ENCODE data around the gene MAMDC4. TPM values are rescaled to one million over a fixed set of nuclear protein-coding genes. Genes with fewer than 3 reads are reported as not detected.
"Not testable (repeated sequence)": the region's sequence is repeated elsewhere in the genome, so short reads cannot be mapped to it uniquely, and the experiment has no call there.

The MAMDC4 gene
- total RNA-seq, 1 donor from 2014 or later: 0.52 TPM

- Histone ChIP-seq H3K27me3 (ENCODE audit: control insufficient read depth in 3 of 3, insufficient read depth in 3 of 3, low read length in 3 of 3) (no peaks in the 10 kb centered on the region), H3K9ac (ENCODE audit: low read depth in 1 of 3, low read length in 3 of 3) (no peak overlapping the region), H3K4me3 (ENCODE audit: low read length in 3 of 3) (no peak overlapping the region), H3K36me3 (ENCODE audit: control insufficient read depth in 3 of 3, insufficient read depth in 3 of 3, low read length in 3 of 3) (peaks cover 33 to 40% (median 36%) of the 10 kb centered on the region in 3 donors), H3K9me3 (ENCODE audit: control insufficient read depth in 3 of 3, low read length in 3 of 3) (no peaks in the 10 kb centered on the region), H3K27ac (ENCODE audit: low read depth, low read length) (no peak overlapping the region), H3K4me1 (ENCODE audit: control insufficient read depth in 3 of 3, insufficient read depth in 3 of 3, low read length in 3 of 3) (peaks cover 11 to 49% (median 22%) of the 10 kb centered on the region in 3 donors)
Measured at GRCh38 chr9:136862849-136863622, 10.9 kb downstream of the MAMDC4 start.

- H3K36me3 ChIP-seq (ENCODE audit: control insufficient read depth in 3 of 3, insufficient read depth in 3 of 3, low read length in 3 of 3): peaks cover 33 to 40% (median 36%) of the 10 kb centered on the region in 3 donors
Measured at GRCh38 chr9:136863623-136864273, 11.6 kb downstream of the MAMDC4 start.

DNA sequence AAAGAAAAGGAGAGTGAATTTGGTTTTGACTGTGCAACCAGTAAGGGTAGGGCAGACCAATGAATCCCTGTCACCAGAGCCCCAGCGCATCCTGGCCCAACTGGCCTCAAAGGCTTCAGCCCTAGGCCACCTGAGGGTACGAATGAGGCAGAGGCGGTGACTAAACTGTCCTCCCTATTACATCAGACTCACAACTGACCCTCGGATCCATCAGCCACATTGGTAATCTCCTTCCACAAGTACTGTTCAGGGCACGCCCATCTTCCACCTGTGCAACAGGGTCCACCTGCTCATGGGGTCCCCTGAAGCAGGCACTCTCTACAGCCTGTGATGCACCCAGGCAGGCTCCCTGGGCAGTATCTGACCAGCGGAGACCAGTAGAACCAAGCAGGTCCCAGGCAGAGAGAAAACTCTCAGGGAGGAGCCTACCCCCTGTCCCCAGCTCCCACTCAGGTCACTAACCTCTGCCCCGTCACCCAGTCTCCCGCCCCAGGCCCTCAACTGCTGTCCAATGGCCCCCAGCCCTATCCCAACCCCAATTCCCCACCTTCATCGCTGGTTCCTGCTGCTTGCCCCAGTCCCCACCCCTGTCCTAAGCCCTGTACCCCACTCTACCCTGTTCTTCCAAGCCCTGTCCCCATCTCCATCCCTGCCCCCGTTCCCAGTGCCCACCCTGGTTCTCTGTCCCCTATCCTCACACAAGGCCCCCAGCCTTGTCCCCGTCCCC is 13.1 kb downstream of the MAMDC4 start:
- Histone ChIP-seq H3K27ac (ENCODE audit: low read depth, low read length) (peak overlapping the region; percentile 94), H3K9me3 (ENCODE audit: control insufficient read depth in 3 of 3, low read length in 3 of 3) (no peaks in the 10 kb centered on the region), H3K4me1 (ENCODE audit: control insufficient read depth in 3 of 3, insufficient read depth in 3 of 3, low read length in 3 of 3) (peaks cover 8 to 29% (median 14%) of the 10 kb centered on the region in 3 donors), H3K36me3 (ENCODE audit: control insufficient read depth in 3 of 3, insufficient read depth in 3 of 3, low read length in 3 of 3) (peaks cover 33 to 40% (median 36%) of the 10 kb centered on the region in 3 donors), H3K9ac (ENCODE audit: low read depth in 1 of 3, low read length in 3 of 3) (peak overlapping the region; percentile 85 to 96 (median 87)), H3K27me3 (ENCODE audit: control insufficient read depth in 3 of 3, insufficient read depth in 3 of 3, low read length in 3 of 3) (no peaks in the 10 kb centered on the region), H3K4me3 (ENCODE audit: low read length in 3 of 3) (peak overlapping the region; percentile 75 to 90 (median 85))

More at GRCh38 chr9:136863623-136864273, 11.6 kb downstream of the MAMDC4 start:
- Histone ChIP-seq H3K27me3 (ENCODE audit: control insufficient read depth in 3 of 3, insufficient read depth in 3 of 3, low read length in 3 of 3) (no peaks in the 10 kb centered on the region), H3K4me1 (ENCODE audit: control insufficient read depth in 3 of 3, insufficient read depth in 3 of 3, low read length in 3 of 3) (peaks cover 11 to 42% (median 21%) of the 10 kb centered on the region in 3 donors), H3K9me3 (ENCODE audit: control insufficient read depth in 3 of 3, low read length in 3 of 3) (no peaks in the 10 kb centered on the region), H3K9ac (ENCODE audit: low read depth in 1 of 3, low read length in 3 of 3) (peak overlapping the region in 1 of 3 donors; percentile 40), H3K4me3 (ENCODE audit: low read length in 3 of 3) (no peak overlapping the region), H3K27ac (ENCODE audit: low read depth, low read length) (no peak overlapping the region)

- H3K27ac ChIP-seq (ENCODE audit: low read depth, low read length): peak overlapping the region; percentile 94
- H3K27me3 ChIP-seq (ENCODE audit: control insufficient read depth in 3 of 3, insufficient read depth in 3 of 3, low read length in 3 of 3): no peaks in the 10 kb centered on the region
- H3K9ac ChIP-seq (ENCODE audit: low read depth in 1 of 3, low read length in 3 of 3): peak overlapping the region; percentile 87 to 96 (median 91)
- peaks cover 8 to 29% (median 14%) of the 10 kb centered on the region in 3 donors for H3K4me1 ChIP-seq (ENCODE audit: control insufficient read depth in 3 of 3, insufficient read depth in 3 of 3, low read length in 3 of 3)
- H3K36me3 ChIP-seq (ENCODE audit: control insufficient read depth in 3 of 3, insufficient read depth in 3 of 3, low read length in 3 of 3): peaks cover 30 to 36% (median 32%) of the 10 kb centered on the region in 3 donors
- H3K4me3 ChIP-seq (ENCODE audit: low read length in 3 of 3): peak overlapping the region; percentile 75 to 90 (median 85)
- no peaks in the 10 kb centered on the region for H3K9me3 ChIP-seq (ENCODE audit: control insufficient read depth in 3 of 3, low read length in 3 of 3)
Measured at GRCh38 chr9:136865768-136866103, 13.6 kb downstream of the MAMDC4 start.

DNA sequence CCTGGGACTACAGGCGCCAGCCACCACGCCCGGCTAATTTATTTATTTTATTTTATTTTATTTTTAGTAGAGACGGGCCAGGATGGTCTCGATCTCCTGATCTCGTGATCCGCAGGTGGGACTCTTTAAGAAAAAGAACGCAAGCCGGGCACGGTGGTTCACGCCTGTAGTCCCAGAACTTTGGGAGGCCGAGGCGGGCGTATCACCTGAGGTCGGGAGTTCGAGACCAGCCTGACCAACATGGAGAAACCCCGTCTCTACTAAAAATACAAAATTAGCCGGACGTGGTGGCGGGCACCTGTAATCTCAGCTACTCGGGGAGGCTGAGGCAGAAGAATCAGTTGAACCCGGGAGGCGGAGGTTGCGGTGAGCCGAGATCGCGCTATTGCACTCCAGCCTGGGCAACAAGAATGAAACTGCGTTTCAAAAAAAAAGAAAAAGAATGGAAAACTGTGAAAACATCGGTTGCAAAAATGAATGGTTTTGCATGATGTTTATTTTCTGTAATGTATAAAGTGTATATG is 14.8 kb downstream of the MAMDC4 start:
- not testable (repeated sequence) for H3K27me3 ChIP-seq (ENCODE audit: control insufficient read depth in 3 of 3, insufficient read depth in 3 of 3, low read length in 3 of 3); H3K27ac ChIP-seq (ENCODE audit: low read depth, low read length); H3K9me3 ChIP-seq (ENCODE audit: control insufficient read depth in 3 of 3, low read length in 3 of 3)
- Histone ChIP-seq H3K9ac (ENCODE audit: low read depth in 1 of 3, low read length in 3 of 3) (peak overlapping the region; percentile 43 to 84 (median 72)), H3K36me3 (ENCODE audit: control insufficient read depth in 3 of 3, insufficient read depth in 3 of 3, low read length in 3 of 3) (peaks cover 19 to 23% (median 19%) of the 10 kb centered on the region in 3 donors), H3K4me3 (ENCODE audit: low read length in 3 of 3) (peak overlapping the region; percentile 59 to 90 (median 65)), H3K4me1 (ENCODE audit: control insufficient read depth in 3 of 3, insufficient read depth in 3 of 3, low read length in 3 of 3) (peaks cover 8 to 23% (median 14%) of the 10 kb centered on the region in 3 donors)

DNA sequence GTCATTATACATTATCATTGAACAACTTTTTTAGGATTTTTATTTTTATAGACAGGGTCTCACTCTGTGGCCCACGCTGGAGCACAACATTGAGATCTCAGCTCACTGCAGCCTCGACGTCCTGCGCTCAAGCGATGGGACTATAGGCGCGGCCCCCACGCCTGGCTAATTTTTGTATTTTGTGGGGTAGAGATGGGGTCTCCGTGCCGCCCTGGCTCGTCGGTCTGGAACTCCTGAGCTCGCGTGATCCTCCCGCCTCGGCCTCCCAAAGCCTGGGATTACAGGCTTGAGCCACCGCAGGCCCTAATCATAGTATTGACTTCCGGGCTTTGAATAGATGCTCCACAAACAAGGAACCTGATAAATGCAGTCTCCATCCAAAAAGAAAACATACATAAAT is 15.3 kb downstream of the MAMDC4 start:
- H3K27ac ChIP-seq (ENCODE audit: low read depth, low read length): no peak overlapping the region
- no peak overlapping the region for H3K9ac ChIP-seq (ENCODE audit: low read depth in 1 of 3, low read length in 3 of 3)
- H3K4me1 ChIP-seq (ENCODE audit: control insufficient read depth in 3 of 3, insufficient read depth in 3 of 3, low read length in 3 of 3): peaks cover 8 to 23% (median 14%) of the 10 kb centered on the region in 3 donors
- H3K27me3 ChIP-seq (ENCODE audit: control insufficient read depth in 3 of 3, insufficient read depth in 3 of 3, low read length in 3 of 3): no peaks in the 10 kb centered on the region
- peaks cover 14 to 20% (median 14%) of the 10 kb centered on the region in 3 donors for H3K36me3 ChIP-seq (ENCODE audit: control insufficient read depth in 3 of 3, insufficient read depth in 3 of 3, low read length in 3 of 3)
- H3K4me3 ChIP-seq (ENCODE audit: low read length in 3 of 3): peak overlapping the region in 1 of 3 donors; percentile 90
- H3K9me3 ChIP-seq (ENCODE audit: control insufficient read depth in 3 of 3, low read length in 3 of 3): no peaks in the 10 kb centered on the region

GRCh38 chr9:136867917-136868316 is 15.8 kb downstream of the MAMDC4 start:
- H3K4me3 ChIP-seq (ENCODE audit: low read length in 3 of 3): no peak overlapping the region
- H3K4me1 ChIP-seq (ENCODE audit: control insufficient read depth in 3 of 3, insufficient read depth in 3 of 3, low read length in 3 of 3): peaks cover 8 to 23% (median 14%) of the 10 kb centered on the region in 3 donors
- H3K27me3 ChIP-seq (ENCODE audit: control insufficient read depth in 3 of 3, insufficient read depth in 3 of 3, low read length in 3 of 3): no peaks in the 10 kb centered on the region
- no peak overlapping the region for H3K9ac ChIP-seq (ENCODE audit: low read depth in 1 of 3, low read length in 3 of 3)
- no peaks in the 10 kb centered on the region for H3K9me3 ChIP-seq (ENCODE audit: control insufficient read depth in 3 of 3, low read length in 3 of 3)
- H3K27ac ChIP-seq (ENCODE audit: low read depth, low read length): no peak overlapping the region
- H3K36me3 ChIP-seq (ENCODE audit: control insufficient read depth in 3 of 3, insufficient read depth in 3 of 3, low read length in 3 of 3): peaks cover 9 to 16% (median 10%) of the 10 kb centered on the region in 3 donors

- peak overlapping the region in 1 of 3 donors; percentile 13 for H3K4me3 ChIP-seq (ENCODE audit: low read length in 3 of 3)
- no peaks in the 10 kb centered on the region for H3K9me3 ChIP-seq (ENCODE audit: control insufficient read depth in 3 of 3, low read length in 3 of 3)
- peaks cover 8 to 20% (median 14%) of the 10 kb centered on the region in 3 donors for H3K4me1 ChIP-seq (ENCODE audit: control insufficient read depth in 3 of 3, insufficient read depth in 3 of 3, low read length in 3 of 3)
- peaks cover 2 to 8% (median 3%) of the 10 kb centered on the region in 3 donors for H3K36me3 ChIP-seq (ENCODE audit: control insufficient read depth in 3 of 3, insufficient read depth in 3 of 3, low read length in 3 of 3)
- no peak overlapping the region for H3K27ac ChIP-seq (ENCODE audit: low read depth, low read length)
- no peaks in the 10 kb centered on the region for H3K27me3 ChIP-seq (ENCODE audit: control insufficient read depth in 3 of 3, insufficient read depth in 3 of 3, low read length in 3 of 3)
- no peak overlapping the region for H3K9ac ChIP-seq (ENCODE audit: low read depth in 1 of 3, low read length in 3 of 3)
Measured at GRCh38 chr9:136868644-136869043, 16.5 kb downstream of the MAMDC4 start.

DNA sequence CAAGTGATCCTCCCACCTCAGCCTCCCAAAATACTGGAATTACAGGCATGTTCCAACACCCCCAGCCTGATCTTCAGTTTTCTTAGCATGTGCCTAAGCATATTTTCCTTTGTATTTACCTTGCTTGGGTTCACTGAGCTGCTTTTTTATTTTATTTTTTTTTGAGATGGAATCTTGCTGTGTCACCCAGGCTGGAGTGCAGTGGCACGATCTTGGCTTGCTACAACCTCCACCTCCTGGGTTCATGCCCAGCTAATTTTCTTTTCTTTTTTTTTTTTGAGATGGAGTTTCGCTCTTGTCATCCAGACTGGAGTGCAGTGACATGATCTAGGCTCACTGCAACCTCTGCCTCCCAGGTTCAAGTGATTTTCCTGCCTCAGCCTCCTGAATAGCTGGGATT is 17.5 kb downstream of the MAMDC4 start:
- H3K36me3 ChIP-seq (ENCODE audit: control insufficient read depth in 3 of 3, insufficient read depth in 3 of 3, low read length in 3 of 3); H3K27ac ChIP-seq (ENCODE audit: low read depth, low read length); H3K4me3 ChIP-seq (ENCODE audit: low read length in 3 of 3); H3K27me3 ChIP-seq (ENCODE audit: control insufficient read depth in 3 of 3, insufficient read depth in 3 of 3, low read length in 3 of 3); H3K9ac ChIP-seq (ENCODE audit: low read depth in 1 of 3, low read length in 3 of 3); H3K9me3 ChIP-seq (ENCODE audit: control insufficient read depth in 3 of 3, low read length in 3 of 3): not testable (repeated sequence)
- peaks cover 8 to 12% (median 12%) of the 10 kb centered on the region in 3 donors for H3K4me1 ChIP-seq (ENCODE audit: control insufficient read depth in 3 of 3, insufficient read depth in 3 of 3, low read length in 3 of 3)

All from skeletal muscle tissue (tissue), 4 donors.